HG02943 (cell line): ENCODE measurements around the gene CLEC3B.
"Not testable (repeated sequence)": the region's sequence is repeated elsewhere in the genome, so short reads cannot be mapped to it uniquely, and the experiment has no call there.

Source experiments
- ATAC-seq: cut with Tn5 transposase; IDR thresholded peaks from one replicate; pipeline ENCODE4 v1.9.1; 2021; ENCODE audit warnings: mild to moderate bottlenecking, low read depth, moderate library complexity; ENCODE audit not compliant: unreplicated experiment

The CLEC3B gene, protein sequence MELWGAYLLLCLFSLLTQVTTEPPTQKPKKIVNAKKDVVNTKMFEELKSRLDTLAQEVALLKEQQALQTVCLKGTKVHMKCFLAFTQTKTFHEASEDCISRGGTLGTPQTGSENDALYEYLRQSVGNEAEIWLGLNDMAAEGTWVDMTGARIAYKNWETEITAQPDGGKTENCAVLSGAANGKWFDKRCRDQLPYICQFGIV

DNA sequence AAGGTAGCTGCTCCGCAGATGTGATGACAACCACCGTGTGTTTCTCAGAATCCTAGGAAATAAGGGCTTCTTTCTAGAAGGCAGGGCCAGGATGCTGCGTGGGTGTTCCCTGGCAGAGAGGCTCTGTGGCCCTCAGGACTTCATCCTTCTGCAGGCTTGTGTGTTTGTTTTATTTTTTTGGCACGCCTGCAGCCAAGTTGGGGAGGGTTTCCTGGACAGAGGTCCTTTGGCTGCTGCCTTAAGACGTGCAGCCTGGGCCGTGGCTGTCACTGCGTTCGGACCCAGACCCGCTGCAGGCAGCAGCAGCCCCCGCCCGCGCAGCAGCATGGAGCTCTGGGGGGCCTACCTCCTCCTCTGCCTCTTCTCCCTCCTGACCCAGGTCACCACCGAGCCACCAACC is at the start of gene CLEC3B:
CLEC3B (plus strand) TSS at position 266 of the 400 bp plus-strand sequence; CDS start at position 326, 60 bp downstream.
- no peak for ATAC-seq

DNA sequence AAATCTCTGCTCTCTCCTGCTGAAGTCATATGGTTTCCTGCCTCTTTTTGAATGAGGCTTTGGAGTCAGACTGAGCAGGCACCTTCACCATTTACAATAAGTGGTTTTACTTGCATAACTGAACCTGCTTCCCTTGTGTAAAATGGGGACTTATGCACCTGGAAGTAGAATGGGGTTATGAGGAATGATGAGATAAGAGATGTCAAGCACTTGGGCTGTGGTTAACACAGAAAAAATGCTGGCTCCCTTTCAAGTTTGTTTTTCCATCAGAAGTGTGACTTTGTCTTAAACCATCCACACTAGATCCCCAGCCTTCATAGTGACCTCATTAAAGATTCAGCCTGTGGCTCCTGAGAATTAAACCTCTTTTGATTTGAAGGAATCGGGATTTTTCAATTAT is 44.9 kb upstream of the CLEC3B start:
- ATAC-seq: no peak

DNA sequence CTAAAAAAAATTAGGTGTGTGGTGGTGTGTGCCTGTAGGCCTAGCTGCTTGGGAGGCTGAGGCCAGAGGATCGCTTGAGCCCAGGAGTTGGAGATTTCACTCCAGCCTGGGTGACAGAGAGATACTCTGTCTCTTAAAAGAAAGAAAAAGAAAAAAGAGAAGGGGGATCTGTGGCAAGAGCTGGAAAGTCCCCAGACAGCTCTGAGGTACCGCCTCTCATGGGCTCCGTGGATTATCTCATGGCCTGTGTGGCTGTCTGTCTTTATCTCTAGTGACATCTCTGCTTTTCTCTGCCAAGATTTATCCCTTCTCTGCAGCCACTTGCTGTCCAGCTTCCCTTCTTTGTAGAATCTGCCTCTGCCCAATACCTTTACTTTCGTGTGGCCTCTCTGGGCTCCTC is 44.4 kb upstream of the CLEC3B start:
- ATAC-seq: no peak

DNA sequence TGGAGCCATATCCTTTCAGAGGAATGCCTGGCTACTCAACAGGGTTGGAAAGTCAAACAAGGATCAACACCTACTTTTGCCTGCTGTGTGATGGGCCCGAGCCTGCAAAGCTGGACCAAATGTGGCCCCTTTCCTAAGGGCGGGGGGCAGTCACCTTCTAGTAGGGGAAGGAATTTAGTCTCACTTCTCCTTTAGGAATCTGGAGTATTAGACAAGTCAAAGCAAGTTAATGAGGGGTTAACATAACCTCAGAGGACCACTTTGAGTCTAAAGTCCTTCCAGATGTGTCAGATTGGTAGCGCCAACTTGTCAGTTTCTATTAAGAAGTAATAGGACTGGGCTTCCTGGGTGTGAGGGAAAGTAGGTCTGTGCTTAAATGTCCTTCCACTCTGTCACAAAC is 43.3 kb upstream of the CLEC3B start:
- no peak for ATAC-seq

DNA sequence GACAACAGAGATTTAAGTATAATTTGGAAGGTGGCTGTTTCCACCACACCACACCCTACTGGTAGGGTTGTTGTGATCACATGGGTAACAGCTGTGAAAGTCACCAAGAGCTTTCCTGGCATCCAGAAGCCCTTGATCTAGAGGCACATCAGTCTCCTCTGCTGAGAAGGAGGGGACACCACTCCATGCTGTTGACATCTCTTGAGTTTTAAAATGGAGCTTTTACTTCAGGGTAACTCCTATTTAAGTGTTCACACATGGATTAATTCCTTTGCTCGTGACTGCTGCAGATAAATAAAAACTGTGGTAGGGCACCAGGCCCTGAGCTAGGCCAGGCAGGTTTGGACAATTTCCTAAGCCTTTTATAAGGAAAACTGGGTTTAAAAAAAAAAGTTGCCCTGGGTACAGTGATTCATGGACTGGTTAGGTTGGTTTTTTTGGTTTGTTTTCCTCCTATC is 42.6 kb upstream of the CLEC3B start:
- no peak for ATAC-seq

DNA sequence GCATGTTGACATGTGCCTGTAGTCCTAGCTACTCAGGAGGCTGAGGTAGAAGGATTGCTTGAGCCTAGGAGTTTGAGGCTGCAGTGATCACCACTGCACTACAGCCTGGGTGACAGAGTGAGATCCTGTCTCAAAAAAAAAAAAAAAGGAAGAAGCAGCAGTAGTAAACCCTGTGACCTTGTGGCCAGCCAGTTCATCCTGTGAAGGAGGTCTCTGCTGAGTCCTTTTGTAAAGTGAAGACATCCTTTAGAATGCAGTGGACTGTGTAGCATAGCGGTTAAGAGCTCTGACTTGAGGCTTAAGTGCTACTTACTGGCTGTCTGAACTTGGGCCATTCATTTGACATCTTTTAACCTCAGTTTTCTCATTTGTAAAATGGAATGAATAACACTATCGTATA is 41.8 kb upstream of the CLEC3B start:
- no peak for ATAC-seq

DNA sequence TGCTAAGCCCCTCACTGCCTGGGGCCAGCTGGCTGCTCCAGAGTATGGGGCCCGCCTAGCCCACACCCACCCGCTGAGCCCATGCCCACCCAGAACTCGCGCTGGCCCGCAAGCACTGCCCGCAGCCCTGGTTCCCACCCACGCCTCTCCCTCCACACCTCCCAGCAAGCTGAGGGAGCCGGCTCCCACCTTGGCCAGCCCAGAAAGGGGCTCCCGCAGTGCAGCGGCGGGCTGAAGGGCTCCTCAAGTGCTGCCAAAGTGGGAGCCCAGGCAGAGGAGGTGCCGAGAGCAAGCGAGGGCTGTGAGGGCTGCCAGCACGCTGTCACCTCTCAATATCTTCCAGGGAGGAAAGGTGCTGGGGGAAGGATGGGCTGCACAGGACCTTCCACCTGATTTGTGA is 39.8 kb upstream of the CLEC3B start:
- ATAC-seq: not testable (repeated sequence)

DNA sequence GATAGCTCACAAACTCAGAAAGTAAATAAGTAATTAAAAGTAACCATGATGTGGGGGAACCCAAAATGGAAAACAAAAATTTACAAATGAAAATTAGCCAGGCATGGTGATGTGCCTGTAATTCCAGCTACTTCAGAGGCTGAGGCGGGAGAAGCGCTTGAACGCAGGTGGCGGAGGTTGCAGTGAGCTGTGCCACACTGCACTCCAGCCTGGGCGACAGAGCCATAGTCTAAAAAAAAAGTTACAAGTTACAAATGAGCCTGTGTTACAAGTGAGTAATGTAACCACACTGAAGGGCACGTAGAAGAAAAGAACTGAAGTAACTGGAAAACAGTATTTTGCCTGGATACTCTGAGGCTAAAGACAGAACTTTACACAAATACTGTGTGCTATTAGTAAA is 38.8 kb upstream of the CLEC3B start:
- no peak for ATAC-seq

DNA sequence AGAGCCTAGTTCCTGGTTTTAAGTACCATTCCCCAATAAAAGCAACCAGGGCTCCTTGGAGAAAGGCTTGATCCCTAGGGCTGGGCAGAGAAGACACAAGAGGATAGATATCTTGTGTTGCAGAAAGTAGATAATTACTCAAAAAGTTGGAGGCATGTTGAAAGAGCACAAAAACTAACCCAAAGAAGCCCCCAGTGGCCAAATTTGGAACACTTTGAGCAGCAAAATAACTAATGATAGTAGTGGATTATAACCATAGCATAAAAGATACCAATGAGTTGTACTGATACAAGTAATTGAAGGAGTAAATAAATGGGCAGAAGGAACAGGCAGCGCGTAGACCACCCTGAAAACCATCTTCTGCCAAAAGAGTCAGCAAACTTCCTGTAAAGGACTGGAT is 38.0 kb upstream of the CLEC3B start:
- no peak for ATAC-seq

DNA sequence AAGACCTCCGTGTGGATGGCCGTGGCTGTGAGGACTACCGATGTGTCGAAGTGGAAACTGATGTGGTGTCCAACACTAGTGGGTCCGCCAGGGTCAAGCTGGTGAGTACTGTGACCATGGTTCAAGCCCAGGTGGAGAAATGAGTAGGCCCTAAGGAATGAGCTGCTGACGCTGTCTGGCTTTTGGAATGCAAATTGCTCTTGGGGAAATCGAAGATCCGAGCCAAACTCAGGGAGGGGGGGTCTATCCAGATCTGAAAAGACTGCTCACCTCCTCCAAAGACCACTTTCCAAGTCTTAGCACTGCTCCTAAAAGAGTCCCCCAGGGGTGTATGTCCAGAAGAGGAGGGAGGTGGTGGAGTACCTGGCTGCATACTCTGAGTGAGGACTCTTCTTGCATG is 37.0 kb upstream of the CLEC3B start:
- ATAC-seq: no peak

DNA sequence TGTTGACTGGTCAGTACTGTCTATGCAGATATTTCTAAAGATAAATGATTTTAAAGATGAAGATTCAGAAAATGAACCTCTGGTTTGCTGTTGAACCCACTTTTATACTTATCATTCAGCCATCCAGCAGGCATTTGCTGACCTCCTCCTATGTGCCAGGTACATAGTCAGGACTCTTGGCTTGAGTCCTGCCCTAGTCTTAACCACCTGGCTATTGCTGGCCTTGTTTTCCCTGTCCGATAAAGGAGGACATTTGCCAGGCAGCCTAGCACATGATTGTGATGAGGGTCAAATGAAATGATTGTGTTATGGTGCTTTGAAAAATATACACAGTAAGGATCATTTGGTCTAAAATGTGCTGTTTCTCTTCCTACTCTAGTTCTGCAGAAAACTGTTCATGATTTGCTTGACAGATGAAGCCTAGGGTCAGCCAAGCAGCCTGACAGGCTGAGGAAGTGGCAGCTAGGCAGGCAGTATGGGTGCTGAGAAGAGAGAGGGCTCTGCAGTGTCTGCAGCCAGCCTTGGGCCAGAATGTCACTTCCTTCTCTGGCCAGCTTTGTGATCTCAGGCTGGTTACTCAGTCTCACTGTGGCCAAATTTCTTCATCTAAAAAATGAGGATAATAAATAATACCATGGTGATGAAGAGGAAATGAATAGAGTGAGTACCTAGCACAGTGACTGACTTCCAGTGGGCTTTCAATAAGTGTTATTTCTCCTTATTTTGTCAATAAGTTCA is 36.3 kb upstream of the CLEC3B start:
- ATAC-seq: no peak

DNA sequence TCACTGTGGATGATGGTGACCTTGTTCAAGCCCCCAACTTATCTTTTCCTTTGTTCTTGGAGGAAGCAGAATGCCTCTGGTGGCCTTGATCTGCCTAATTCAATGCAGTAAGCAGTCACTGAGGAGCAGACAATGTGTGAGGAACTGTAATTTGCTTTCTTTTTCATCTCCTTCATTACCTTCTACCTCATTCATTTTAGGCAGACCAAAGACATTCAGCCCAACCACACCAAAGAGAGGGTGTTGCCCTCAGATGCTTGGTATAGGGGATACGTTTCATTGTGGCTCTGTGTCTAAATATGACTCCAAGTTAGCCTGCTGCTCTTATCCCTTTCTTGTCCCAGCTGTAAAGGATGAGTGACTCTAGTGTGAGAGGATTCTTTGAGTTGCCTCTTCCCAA is 34.8 kb upstream of the CLEC3B start:
- ATAC-seq: no peak

DNA sequence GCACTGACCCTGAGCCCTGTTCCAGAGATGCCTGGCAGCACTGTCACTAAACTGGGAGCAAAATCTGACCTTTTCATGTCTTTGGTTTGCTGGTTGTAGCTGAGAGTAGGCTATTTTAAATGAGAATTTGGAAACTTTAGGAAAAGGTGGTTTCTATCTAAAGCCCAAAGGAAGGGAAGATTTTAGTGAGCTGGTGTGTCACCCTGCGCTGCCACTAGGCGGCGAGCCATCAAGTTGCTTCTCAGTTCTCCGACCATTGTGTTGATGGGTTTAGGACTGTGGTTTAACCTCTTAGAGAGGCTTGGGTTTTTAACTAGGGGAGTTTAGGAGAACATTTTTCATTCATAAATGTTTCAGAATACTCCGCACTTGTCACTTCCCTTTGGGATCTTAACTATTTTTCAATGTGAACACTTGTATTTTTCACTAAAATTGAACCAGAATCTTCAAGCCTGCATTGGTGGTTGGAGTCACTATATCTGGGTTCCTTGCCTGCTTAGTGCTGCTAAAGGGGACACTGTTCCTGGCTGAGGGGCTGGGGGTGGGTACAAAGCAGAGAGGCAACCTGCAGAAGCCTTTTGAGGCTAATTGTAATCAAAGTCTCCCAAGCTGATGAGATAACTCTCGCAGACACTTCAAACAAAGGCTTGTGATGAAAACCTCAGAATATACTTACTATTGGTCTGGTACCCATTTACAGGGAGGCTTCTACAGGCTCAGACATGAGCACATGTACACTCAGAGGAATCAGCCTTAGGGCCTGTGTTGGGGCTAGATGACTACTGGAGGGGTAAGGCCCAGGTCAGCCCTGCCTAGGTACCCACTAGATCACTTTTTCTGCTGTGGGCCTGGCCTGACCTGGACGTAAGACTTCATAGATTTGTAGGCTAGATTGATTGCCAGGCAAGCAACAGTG is 33.3 kb upstream of the CLEC3B start:
- no peak for ATAC-seq

DNA sequence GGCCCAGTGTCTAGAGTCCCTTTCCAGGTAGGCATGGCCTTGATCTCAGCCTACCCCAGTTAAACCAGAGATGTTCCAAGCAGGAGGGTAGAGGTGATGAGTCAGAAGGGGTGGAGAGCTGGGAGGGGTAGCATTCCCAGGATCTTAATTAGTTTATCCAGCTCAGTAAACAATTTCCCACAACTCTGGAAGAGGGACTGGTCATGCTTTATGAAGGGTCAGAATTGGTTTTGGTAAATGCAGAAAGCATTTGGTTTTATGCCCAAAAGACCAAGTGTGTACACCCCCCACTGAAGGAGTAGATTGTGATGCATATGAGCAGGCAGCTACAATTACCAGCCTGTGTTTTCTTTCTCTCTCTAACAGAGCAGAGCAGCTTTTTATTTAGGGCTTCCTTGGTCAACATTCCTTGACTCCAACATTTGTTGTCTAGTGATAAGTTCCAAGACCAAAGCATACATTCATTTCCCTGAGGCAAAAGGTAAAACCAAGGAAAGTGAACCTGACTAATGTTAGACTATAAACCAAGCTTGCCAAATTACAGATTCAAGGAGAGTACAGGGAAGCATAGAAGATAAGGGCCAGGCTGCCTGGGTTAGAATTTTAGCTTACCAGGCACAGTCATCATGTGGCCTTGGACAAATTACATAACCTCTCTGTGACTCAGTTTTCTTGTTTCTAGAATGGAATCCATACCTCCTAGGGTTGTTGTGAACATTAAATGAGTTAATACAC is 32.5 kb upstream of the CLEC3B start:
- ATAC-seq: no peak

DNA sequence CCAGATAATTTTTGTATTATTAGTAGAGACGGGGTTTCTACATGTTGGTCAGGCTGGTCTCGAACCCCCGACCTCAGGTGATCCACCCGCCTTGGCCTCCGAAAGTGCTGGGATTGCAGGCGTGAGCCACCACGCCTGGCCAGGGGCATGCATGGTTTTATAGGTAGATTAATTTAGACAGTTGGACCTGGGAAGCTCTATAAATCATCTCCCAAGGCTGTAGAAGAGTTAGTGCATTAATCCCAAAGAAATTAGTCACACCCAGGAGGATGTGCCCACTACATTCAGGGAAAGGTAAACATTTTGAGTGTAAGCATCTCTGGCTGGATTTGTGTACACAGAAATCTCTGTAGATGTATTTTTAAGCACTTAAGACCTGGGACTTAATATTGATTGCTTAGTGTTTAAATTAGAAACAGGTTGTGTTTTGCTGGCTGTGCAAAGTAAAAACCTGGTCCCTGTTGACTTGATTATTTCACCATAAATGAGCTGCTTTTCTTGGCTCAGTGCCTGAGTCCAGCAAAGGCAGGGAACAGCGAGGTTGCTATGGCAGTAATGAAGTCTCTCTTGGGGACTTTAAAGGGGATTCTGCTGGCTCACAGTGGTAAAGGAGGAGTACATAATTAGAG is 30.8 kb upstream of the CLEC3B start:
- ATAC-seq: no peak

DNA sequence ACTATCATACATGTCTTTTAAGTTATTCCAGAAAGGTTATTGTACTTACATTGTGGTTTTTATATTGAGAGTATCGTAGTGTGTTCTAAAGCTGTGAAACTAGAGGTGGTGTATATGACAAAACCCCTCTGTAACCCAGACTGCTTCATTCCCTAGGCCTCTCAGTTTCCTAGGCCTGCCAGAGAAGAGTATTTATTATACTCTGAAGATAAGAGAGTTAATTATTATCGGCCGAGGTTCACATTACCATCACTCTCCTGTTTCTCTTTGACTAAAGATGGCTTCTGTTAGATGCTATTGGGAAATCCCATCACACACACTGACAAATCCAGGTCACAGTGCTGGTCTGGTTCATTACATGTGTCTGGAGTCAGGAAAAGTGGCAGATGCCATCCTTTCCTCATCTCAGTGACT is 29.5 kb upstream of the CLEC3B start:
- no peak for ATAC-seq

DNA sequence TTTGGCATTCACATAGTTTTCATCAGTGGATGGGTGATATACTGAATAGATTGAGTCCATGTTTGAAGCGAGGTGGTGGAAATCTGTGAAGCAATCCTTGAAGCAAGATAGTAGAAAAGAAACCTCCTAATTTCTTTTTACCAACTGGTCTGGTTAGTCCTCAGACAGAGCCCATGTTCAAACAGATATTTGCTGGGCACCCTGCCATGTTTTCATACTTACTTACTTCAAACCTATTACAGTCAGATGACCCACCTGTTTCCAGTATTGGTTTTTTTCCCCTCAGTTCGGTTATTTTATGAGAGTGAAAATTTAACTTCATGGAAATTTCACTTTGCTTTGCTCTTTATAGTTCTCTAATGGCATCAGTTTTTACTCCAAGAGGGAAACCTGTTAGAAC is 26.3 kb upstream of the CLEC3B start:
- no peak for ATAC-seq

DNA sequence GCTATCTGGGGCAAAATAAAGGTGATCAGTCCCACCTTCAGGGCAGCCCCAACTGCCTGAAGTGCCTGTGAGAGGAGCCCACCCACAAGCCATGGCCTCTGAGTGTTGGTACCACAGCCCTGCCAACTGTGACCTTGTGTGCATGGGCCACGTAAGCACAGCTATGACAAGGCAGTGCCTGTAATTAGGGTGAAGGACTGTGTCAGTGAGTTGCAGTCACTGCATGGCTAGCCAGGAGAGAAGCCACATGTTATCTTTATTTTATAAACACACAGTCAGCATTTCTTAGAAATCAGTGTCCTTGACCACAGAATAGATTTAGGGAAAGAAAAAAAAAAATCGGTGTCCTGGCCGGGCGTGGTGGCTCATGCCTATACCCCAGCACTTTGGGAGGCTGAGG is 25.3 kb upstream of the CLEC3B start:
- ATAC-seq: no peak

DNA sequence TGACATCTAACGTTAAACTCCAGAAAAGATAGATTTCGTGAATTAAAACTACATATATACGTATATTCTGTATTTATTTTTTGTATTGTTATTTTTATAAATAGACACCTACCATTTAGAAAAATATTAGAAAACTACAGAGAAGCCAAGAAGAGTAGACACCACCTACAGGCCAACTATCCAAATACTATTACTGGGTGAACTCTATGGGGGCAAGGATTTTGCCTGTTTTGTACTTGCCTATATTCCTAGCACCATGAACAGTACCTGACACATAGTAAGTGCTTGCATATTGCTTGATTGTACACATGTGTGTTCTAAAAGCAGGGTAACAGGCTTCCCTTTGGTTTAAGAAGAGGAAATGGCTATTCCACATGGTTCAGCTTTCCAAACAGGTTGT is 24.4 kb upstream of the CLEC3B start:
- no peak for ATAC-seq

DNA sequence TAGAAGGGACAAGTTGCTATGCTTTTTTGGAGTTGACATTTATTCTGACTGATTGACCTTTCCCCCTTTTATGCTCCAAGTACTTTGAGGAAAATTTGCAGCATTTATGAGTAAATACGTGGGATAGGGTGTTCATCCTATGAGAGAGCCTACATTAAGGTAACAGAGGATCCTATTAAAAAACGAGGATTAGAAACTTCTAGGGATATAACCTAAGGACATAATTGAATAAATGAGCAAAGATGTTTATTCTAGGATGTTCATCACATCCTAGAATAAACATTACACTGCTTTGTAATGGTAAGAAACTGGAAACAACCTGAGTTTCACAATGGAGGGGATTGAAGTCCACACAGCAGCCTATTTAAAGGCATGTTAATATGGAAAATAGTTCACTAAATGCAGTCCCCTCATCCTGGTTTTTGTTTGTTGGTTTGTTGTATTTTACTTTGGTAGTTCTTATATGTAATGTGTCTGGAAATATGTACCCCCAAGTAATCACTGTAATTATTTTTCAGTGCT is 23.9 kb upstream of the CLEC3B start:
- no peak for ATAC-seq
